CD4-positive, alpha-beta T cell treated with Interleukin-10 for 1 hour (primary cell): ENCODE measurements around the gene RPS19.

Experiments used
- DNase-seq: peaks from one replicate; pipeline ENCODE4 v3.0.0-alpha.2; 2020

RPS19 gene

GRCh38 chr19:41917676-41918075 is 57.6 kb downstream of the RPS19 start:
- DNase-seq = no peak

- DNase-seq = no peak
Observed at GRCh38 chr19:41918095-41918494, 58.0 kb downstream of the RPS19 start.

DNA sequence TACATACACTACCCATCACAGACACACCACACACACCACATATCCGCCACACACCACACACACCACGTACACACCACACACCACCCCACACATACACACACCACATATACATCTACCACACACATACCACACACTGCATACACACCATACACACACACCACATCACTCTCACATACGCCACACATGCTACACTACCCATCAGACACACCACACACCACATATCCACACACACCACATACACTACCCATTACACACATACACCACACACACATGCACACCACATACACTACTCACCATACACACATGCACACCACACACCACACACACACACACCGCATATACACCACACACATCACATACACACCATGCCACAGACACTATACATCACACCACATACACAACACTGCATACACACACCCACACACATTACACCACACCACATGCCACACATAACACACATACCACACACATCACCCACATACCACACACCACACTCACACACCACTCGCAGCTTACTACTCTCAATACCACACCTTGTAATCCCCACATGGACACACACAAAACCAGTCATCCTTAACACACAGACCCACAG is 58.7 kb downstream of the RPS19 start:
- DNase-seq = no peak

DNA sequence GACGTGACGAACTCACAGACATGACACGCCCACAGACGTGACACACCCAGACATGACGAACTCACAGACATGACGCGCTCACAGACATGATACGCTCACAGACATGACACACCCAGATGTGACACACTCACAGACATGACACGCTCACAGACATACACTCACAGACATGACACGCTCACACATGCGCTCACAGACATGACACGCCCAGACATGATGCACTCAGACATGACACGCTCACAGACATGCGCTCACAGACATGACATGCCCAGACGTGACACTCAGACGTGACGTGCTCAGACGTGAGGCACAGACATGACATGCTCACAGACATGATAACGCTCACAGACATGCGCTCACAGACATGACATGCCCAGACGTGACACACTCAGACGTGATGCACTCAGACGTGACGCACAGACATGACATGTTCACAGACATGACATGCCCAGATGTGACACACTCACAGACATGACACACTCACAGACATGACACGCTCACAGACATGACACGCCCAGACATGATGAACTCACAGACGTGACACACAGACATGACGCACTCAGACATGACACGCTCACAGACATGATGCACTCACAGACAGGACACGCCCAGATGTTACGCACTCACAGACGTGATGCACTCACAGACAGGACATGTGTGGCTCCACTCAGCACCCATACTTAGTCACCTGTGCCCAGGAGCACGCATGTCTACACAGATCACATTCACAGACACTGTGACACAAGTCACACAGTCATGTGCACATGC is 60.1 kb downstream of the RPS19 start:
- no peak for DNase-seq

DNA sequence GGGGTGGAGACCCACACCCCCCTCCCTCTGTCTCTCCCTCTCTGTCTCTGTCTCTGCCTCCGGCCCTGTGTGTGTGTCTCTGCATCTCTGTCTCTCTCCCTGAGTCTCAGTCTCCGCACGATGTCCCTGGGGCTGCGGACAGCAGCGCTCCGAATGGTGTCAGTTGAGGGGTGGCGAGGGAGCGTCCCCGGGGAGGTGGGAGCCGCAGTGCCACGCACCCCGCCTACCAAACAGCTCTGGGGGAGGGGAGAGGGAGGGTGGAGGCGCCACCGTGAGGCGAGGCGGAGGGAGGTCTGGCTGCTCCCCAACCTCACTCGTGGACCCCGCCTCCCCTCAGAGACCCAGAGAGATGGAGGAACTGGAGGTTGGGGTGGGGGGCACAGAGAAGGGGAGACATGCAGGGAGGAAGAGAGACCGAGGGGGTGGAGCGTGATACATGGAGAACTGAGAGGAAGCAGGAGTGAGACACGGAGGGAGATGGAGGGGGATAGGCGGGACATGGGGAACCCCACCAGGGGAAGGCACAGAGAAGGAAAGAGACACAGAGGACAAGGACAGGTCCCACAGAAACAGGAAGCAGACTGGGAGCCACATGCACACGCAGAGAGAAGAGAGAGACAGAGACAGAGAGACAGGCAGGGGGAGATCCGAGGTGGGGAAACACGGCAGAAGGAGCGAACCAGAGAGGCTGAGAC is 61.0 kb downstream of the RPS19 start:
- no peak for DNase-seq

- no peak for DNase-seq
Observed at GRCh38 chr19:41921577-41922576, 61.8 kb downstream of the RPS19 start.
